ENCODE data around the gene SND1. TPM values are rescaled to one million over a fixed set of nuclear protein-coding genes. Genes with fewer than 3 reads are reported as not detected.

The SND1 gene
- total and polyA plus RNA-seq, 5 experiments from 2014 or later: 80.1 to 105 (median 86.0) TPM

GRCh38 chr7:127752829-127753228, 100.8 kb downstream of the SND1 start:
- DNase-seq (no peak), ATAC-seq (no peak)
- POLR2A ChIA-PET: no interaction called here
- Mint-ChIP-seq H3K27me3 (no peaks in the 10 kb centered on the region), H3K9me3 (no peaks in the 10 kb centered on the region), H3K27ac (no peak overlapping the region), H3K4me3 (peak overlapping the region in 1 of 10 donors; percentile 8), H3K4me1 (peaks cover 37 to 85% (median 67%) of the 10 kb centered on the region in 4 donors), H3K36me3 (peaks cover 5 to 16% (median 9%) of the 10 kb centered on the region in 3 donors)

- no peak for DNase-seq
- H3K4me1 Mint-ChIP-seq: peaks cover 32 to 78% (median 65%) of the 10 kb centered on the region in 4 donors
- H3K36me3 Mint-ChIP-seq: peaks cover 1 to 5% (median 2%) of the 10 kb centered on the region in 3 donors
- no peak for ATAC-seq
- POLR2A ChIA-PET: no interaction called here
- H3K9me3 Mint-ChIP-seq: no peaks in the 10 kb centered on the region
- no peak overlapping the region for H3K27ac Mint-ChIP-seq
- no peak overlapping the region for H3K4me3 Mint-ChIP-seq
- no peaks in the 10 kb centered on the region for H3K27me3 Mint-ChIP-seq
Measured at GRCh38 chr7:127754457-127754856, 102.5 kb downstream of the SND1 start.

- DNase-seq (no peak), ATAC-seq (no peak)
- POLR2A ChIA-PET: no interaction called here
- peaks cover 35 to 81% (median 69%) of the 10 kb centered on the region in 4 donors for H3K4me1 Mint-ChIP-seq
- no peaks in the 10 kb centered on the region for H3K9me3 Mint-ChIP-seq
- no peaks in the 10 kb centered on the region for H3K27me3 Mint-ChIP-seq
- H3K27ac Mint-ChIP-seq: peak overlapping the region in 2 of 10 donors; percentile 4 to 70
- H3K4me3 Mint-ChIP-seq: no peak overlapping the region
- H3K36me3 Mint-ChIP-seq: peaks cover 0 to 3% (median 1%) of the 10 kb centered on the region in 3 donors
Measured at GRCh38 chr7:127755521-127755920, 103.5 kb downstream of the SND1 start.

- H3K36me3 Mint-ChIP-seq: peaks cover 0 to 4% (median 1%) of the 10 kb centered on the region in 3 donors
- no peaks in the 10 kb centered on the region for H3K27me3 Mint-ChIP-seq
- H3K27ac Mint-ChIP-seq: no peak overlapping the region
- ATAC-seq (no peak), DNase-seq (no peak)
- H3K9me3 Mint-ChIP-seq: no peaks in the 10 kb centered on the region
- H3K4me3 Mint-ChIP-seq: no peak overlapping the region
- POLR2A ChIA-PET: no interaction called here
- peaks cover 34 to 81% (median 71%) of the 10 kb centered on the region in 4 donors for H3K4me1 Mint-ChIP-seq
Measured at GRCh38 chr7:127755965-127756364, 104.0 kb downstream of the SND1 start.

- POLR2A ChIA-PET: no interaction called here
- H3K9me3 Mint-ChIP-seq: no peaks in the 10 kb centered on the region
- ATAC-seq (no peak), DNase-seq (no peak)
- no peak overlapping the region for H3K4me3 Mint-ChIP-seq
- H3K4me1 Mint-ChIP-seq: peaks cover 29 to 80% (median 67%) of the 10 kb centered on the region in 4 donors
- H3K27ac Mint-ChIP-seq: no peak overlapping the region
- no peaks in the 10 kb centered on the region for H3K27me3 Mint-ChIP-seq
- H3K36me3 Mint-ChIP-seq: peaks cover 0 to 2% (median 0%) of the 10 kb centered on the region in 3 donors
Measured at GRCh38 chr7:127758105-127758504, 106.1 kb downstream of the SND1 start.

GRCh38 chr7:127758845-127759244, 106.9 kb downstream of the SND1 start:
- Mint-ChIP-seq H3K9me3 (no peaks in the 10 kb centered on the region), H3K27ac (peak overlapping the region in 1 of 10 donors; percentile 50), H3K4me3 (no peak overlapping the region), H3K36me3 (peaks cover 0 to 2% (median 0%) of the 10 kb centered on the region in 3 donors), H3K4me1 (peaks cover 27 to 72% (median 60%) of the 10 kb centered on the region in 4 donors), H3K27me3 (no peaks in the 10 kb centered on the region)
- DNase-seq: no peak
- POLR2A ChIA-PET: no interaction called here
- ATAC-seq: no peak

GRCh38 chr7:127759945-127760421, 108.0 kb downstream of the SND1 start:
- H3K4me3 Mint-ChIP-seq: no peak overlapping the region
- no peaks in the 10 kb centered on the region for H3K9me3 Mint-ChIP-seq
- H3K27me3 Mint-ChIP-seq: no peaks in the 10 kb centered on the region
- peak overlapping the region in 2 of 10 donors; percentile 7 to 36 for H3K27ac Mint-ChIP-seq
- H3K4me1 Mint-ChIP-seq: peaks cover 30 to 71% (median 59%) of the 10 kb centered on the region in 4 donors
- DNase-seq: no peak
- POLR2A ChIA-PET: no interaction called here
- H3K36me3 Mint-ChIP-seq: peaks cover 5 to 9% (median 5%) of the 10 kb centered on the region in 3 donors
- ATAC-seq: no peak

- DNase-seq: no peak
- H3K27me3 Mint-ChIP-seq: no peaks in the 10 kb centered on the region
- H3K4me3 Mint-ChIP-seq: no peak overlapping the region
- peaks cover 28 to 71% (median 60%) of the 10 kb centered on the region in 4 donors for H3K4me1 Mint-ChIP-seq
- no peak overlapping the region for H3K27ac Mint-ChIP-seq
- no peaks in the 10 kb centered on the region for H3K9me3 Mint-ChIP-seq
- H3K36me3 Mint-ChIP-seq: peaks cover 5 to 14% (median 6%) of the 10 kb centered on the region in 3 donors
- POLR2A ChIA-PET: no interaction called here
- ATAC-seq: no peak
Measured at GRCh38 chr7:127760436-127761031, 108.5 kb downstream of the SND1 start.

- DNase-seq: no peak
- Mint-ChIP-seq H3K36me3 (peaks cover 5 to 18% (median 6%) of the 10 kb centered on the region in 3 donors), H3K4me1 (peaks cover 23 to 70% (median 61%) of the 10 kb centered on the region in 4 donors), H3K27me3 (no peaks in the 10 kb centered on the region), H3K27ac (peak overlapping the region in 1 of 10 donors; percentile 28), H3K4me3 (peak overlapping the region in 1 of 10 donors; percentile 46), H3K9me3 (no peaks in the 10 kb centered on the region)
- no peak for ATAC-seq
- POLR2A ChIA-PET: no interaction called here
Measured at GRCh38 chr7:127761196-127761595, 109.2 kb downstream of the SND1 start.

- H3K36me3 Mint-ChIP-seq: peaks cover 6 to 26% (median 8%) of the 10 kb centered on the region in 3 donors
- no peak overlapping the region for H3K4me3 Mint-ChIP-seq
- ATAC-seq: no peak
- peaks cover 0 to 2% (median 0%) of the 10 kb centered on the region in 9 donors for H3K9me3 Mint-ChIP-seq
- H3K4me1 Mint-ChIP-seq: peaks cover 25 to 74% (median 63%) of the 10 kb centered on the region in 4 donors
- DNase-seq: no peak
- no peaks in the 10 kb centered on the region for H3K27me3 Mint-ChIP-seq
- POLR2A ChIA-PET: no interaction called here
- no peak overlapping the region for H3K27ac Mint-ChIP-seq
Measured at GRCh38 chr7:127764681-127765080, 112.7 kb downstream of the SND1 start.

- Mint-ChIP-seq H3K4me3 (no peak overlapping the region), H3K27ac (no peak overlapping the region), H3K27me3 (no peaks in the 10 kb centered on the region), H3K9me3 (peaks cover 0 to 2% (median 0%) of the 10 kb centered on the region in 9 donors), H3K36me3 (peaks cover 6 to 26% (median 8%) of the 10 kb centered on the region in 3 donors), H3K4me1 (peaks cover 20 to 74% (median 60%) of the 10 kb centered on the region in 4 donors)
- DNase-seq (no peak), ATAC-seq (no peak)
- POLR2A ChIA-PET: no interaction called here
Measured at GRCh38 chr7:127765150-127765549, 113.2 kb downstream of the SND1 start.

GRCh38 chr7:127766831-127767459, 115.0 kb downstream of the SND1 start:
- Mint-ChIP-seq H3K27ac (peak overlapping the region in 2 of 10 donors; percentile 22 to 33), H3K9me3 (peaks cover 0 to 2% (median 0%) of the 10 kb centered on the region in 9 donors), H3K4me1 (peaks cover 15 to 58% (median 50%) of the 10 kb centered on the region in 4 donors), H3K27me3 (no peaks in the 10 kb centered on the region), H3K4me3 (peak overlapping the region in 4 of 10 donors; percentile 3 to 28 (median 10)), H3K36me3 (peaks cover 6 to 32% (median 10%) of the 10 kb centered on the region in 3 donors)
- POLR2A ChIA-PET: no interaction called here
- ATAC-seq (no peak), DNase-seq (no peak)

GRCh38 chr7:127768241-127768640, 116.2 kb downstream of the SND1 start:
- Mint-ChIP-seq H3K27me3 (no peaks in the 10 kb centered on the region), H3K4me3 (no peak overlapping the region), H3K4me1 (peaks cover 13 to 49% (median 44%) of the 10 kb centered on the region in 4 donors), H3K9me3 (peaks cover 0 to 2% (median 0%) of the 10 kb centered on the region in 9 donors), H3K27ac (peak overlapping the region in 1 of 10 donors; percentile 12), H3K36me3 (peaks cover 6 to 32% (median 13%) of the 10 kb centered on the region in 3 donors)
- ATAC-seq (no peak), DNase-seq (no peak)
- POLR2A ChIA-PET: no interaction called here

Data from naive thymus-derived CD8-positive, alpha-beta T cell (primary cell).